AG04450 (cell line): ENCODE results near the gene FBRSL1. TPM values are rescaled to one million over a fixed set of nuclear protein-coding genes. Genes with fewer than 3 reads are reported as not detected.
"Not testable (repeated sequence)": the region's sequence is repeated elsewhere in the genome, so short reads cannot be mapped to it uniquely, and the experiment has no call there.

Source experiments
- CTCF ChIA-PET: fragments of 300-600, 350-600 bp; formaldehyde crosslinking; extraction: SDS; loops from one replicate; lab custom pipeline; 2022; ENCODE audit warnings: antibody characterized with exemption, inconsistent platforms; lab: Charles Lee
- POLR2A ChIA-PET: fragments of 350-600 bp; formaldehyde crosslinking; extraction: SDS; loops from one replicate; lab custom pipeline; 2021; ENCODE audit warnings: antibody characterized with exemption, inconsistent platforms; lab: Yijun Ruan, JAX
- DNase-seq: peaks from one replicate; pipeline ENCODE4 v3.0.0-alpha.2; 2011; ENCODE audit warnings: low read depth, low spot score
- H3K27ac ChIP-seq: one replicate; pipeline ENCODE4 v1.5.1; 2012; ENCODE audit warnings: low read depth, low read length, control low read depth
- H3K27me3 ChIP-seq: one replicate; pipeline ENCODE4 v1.6.0; 2012; ENCODE audit warnings: low read length; ENCODE audit not compliant: control insufficient read depth, insufficient read depth
- H3K4me3 ChIP-seq: 2 replicates; pipeline ENCODE4 v1.5.1; 2011; ENCODE audit warnings: mild to moderate bottlenecking, low read depth, low read length, control low read depth
- H3K9me3 ChIP-seq: 2 replicates; pipeline ENCODE4 v1.5.1; 2012; ENCODE audit warnings: low read length; ENCODE audit not compliant: control insufficient read depth, insufficient read depth
- CTCF ChIP-seq: IDR thresholded peaks from 2 replicates; pipeline ENCODE4 v1.5.1; 2011; ENCODE audit warnings: low read depth, low read length, control low read depth, inconsistent platforms
- polyA plus RNA-seq: library from polyadenylated mRNA; depleted of rRNA; stranded (reverse); fragments of >200 nt; gene quantifications from 2 replicates; pipeline ENCODE4 v1.2.3, GENCODE V29; 2011

The FBRSL1 gene
- polyA plus RNA-seq, 1 experiment: 1.1 TPM

- Histone ChIP-seq H3K27ac (no peak overlapping the region), H3K9me3 (peaks cover 22% of the 10 kb centered on the region; the same call in 1 of the 2 replicates), H3K27me3 (no peaks in the 10 kb centered on the region), H3K4me3 (no peak overlapping the region)
- no peak for TF ChIP-seq CTCF
- POLR2A ChIA-PET: no interaction called here
- CTCF ChIA-PET: no interaction called here
- no peak for DNase-seq
These were observed 18.7 kb upstream of the FBRSL1 start for GRCh38 chr12:132471011-132471857.

- Histone ChIP-seq H3K27me3 (no peaks in the 10 kb centered on the region), H3K27ac (no peak overlapping the region), H3K4me3 (no peak overlapping the region), H3K9me3 (peaks cover 29% of the 10 kb centered on the region; the same call in 1 of the 2 replicates)
- no peak for DNase-seq
- no peak for TF ChIP-seq CTCF
- CTCF ChIA-PET: no interaction called here
- POLR2A ChIA-PET: no interaction called here
These were observed 18.1 kb upstream of the FBRSL1 start for GRCh38 chr12:132471858-132472255.

GRCh38 chr12:132472386-132472785 lies 17.6 kb upstream of the FBRSL1 start:
- POLR2A ChIA-PET: no interaction called here
- CTCF ChIA-PET: no interaction called here

GRCh38 chr12:132474237-132474741 lies 15.7 kb upstream of the FBRSL1 start:
- POLR2A ChIA-PET: no interaction called here
- TF ChIP-seq CTCF: no peak
- Histone ChIP-seq H3K9me3 (peaks cover 32% of the 10 kb centered on the region; the same call in 1 of the 2 replicates), H3K27me3 (peaks cover under 1% of the 10 kb centered on the region), H3K27ac (no peak overlapping the region), H3K4me3 (no peak overlapping the region)
- CTCF ChIA-PET: no interaction called here
- DNase-seq: no peak

More at GRCh38 chr12:132472386-132472785, 17.6 kb upstream of the FBRSL1 start:
- Histone ChIP-seq H3K9me3 (peaks cover 32% of the 10 kb centered on the region; the same call in 1 of the 2 replicates), H3K27me3 (no peaks in the 10 kb centered on the region), H3K27ac (no peak overlapping the region), H3K4me3 (no peak overlapping the region)
- DNase-seq: no peak
- no peak for TF ChIP-seq CTCF

- H3K27ac ChIP-seq, CTCF ChIA-PET, POLR2A ChIA-PET, DNase-seq, H3K27me3 ChIP-seq, H3K4me3 ChIP-seq: not testable (repeated sequence)
- H3K9me3 ChIP-seq: peaks cover 32% of the 10 kb centered on the region; the same call in 1 of the 2 replicates
These were observed 15.1 kb upstream of the FBRSL1 start for GRCh38 chr12:132474799-132475303.
